Thyroid gland (tissue), 4 donors: ENCODE results near the gene ABCG2.

Experiments
- CTCF ChIP-seq, 6 experiments: fragments of 200-600 bp in 3 of 6; fragments of 450-650 bp in 3 of 6; sonication (generic) in 3 of 6; IDR thresholded peaks; one replicate each; pipeline ENCODE4 v1.5.1; 2016 to 2019; ENCODE audit warnings: antibody characterized with exemption in 6 of 6, mild to moderate bottlenecking in 2 of 6, inconsistent platforms in 1 of 6, moderate library complexity in 1 of 6
- POLR2A ChIP-seq, 2 donors: fragments of 450-650 bp; IDR thresholded peaks; one replicate each; pipeline ENCODE4 v1.6.1; 2017; ENCODE audit warnings: antibody characterized with exemption in 2 of 2, mild to moderate bottlenecking in 2 of 2, moderate library complexity in 1 of 2

GRCh38 chr4:88090898-88091297 lies 67.5 kb downstream of the ABCG2 start:
- TF ChIP-seq CTCF (IDR thresholded peaks at IDR 0.05) (no peak), POLR2A (IDR thresholded peaks at IDR 0.05) (no peak)
